Activated CD8-positive, alpha-beta memory T cell treated with anti-CD3 and anti-CD28 coated beads, Interleukin-2, amount 10 ng/mL, durations not matched to agents 7 days and 5 days (primary cell): Measurements from ENCODE around the gene UTS2. TPM values are rescaled to one million over a fixed set of nuclear protein-coding genes. Genes with fewer than 3 reads are reported as not detected.

Experiments used
- ATAC-seq: fragments of 150-1000 bp; cut with Tn5 transposase; one replicate; pipeline ENCODE4 v1.10.0; 2021; ENCODE audit warnings: moderate library complexity
- CTCF ChIA-PET: fragments of 350-600 bp; sonication (Branson Sonifier 250); formaldehyde crosslinking; loops from one replicate; lab custom pipeline; 2021; ENCODE audit warnings: antibody characterized with exemption; lab: Charles Lee
- DNase-seq: peaks from one replicate; pipeline ENCODE4 v3.0.0-alpha.2; 2020
- H3K27ac Mint-ChIP-seq: one replicate; pipeline ENCODE4 v1.8.0; 2021; ENCODE audit warnings: mild to moderate bottlenecking, mixed read lengths
- H3K27me3 Mint-ChIP-seq: one replicate; pipeline ENCODE4 v1.8.0; 2021; ENCODE audit warnings: mixed read lengths
- H3K36me3 Mint-ChIP-seq: one replicate; pipeline ENCODE4 v1.8.0; 2021; ENCODE audit warnings: mild to moderate bottlenecking, mixed read lengths
- H3K4me1 Mint-ChIP-seq: one replicate; pipeline ENCODE4 v1.8.0; 2021; ENCODE audit warnings: mixed read lengths
- H3K4me3 Mint-ChIP-seq: one replicate; pipeline ENCODE4 v1.8.0; 2021; ENCODE audit warnings: mild to moderate bottlenecking, moderate library complexity, mixed read lengths
- H3K9me3 Mint-ChIP-seq: one replicate; pipeline ENCODE4 v1.8.0; 2022; ENCODE audit warnings: low read depth, mixed read lengths
- total RNA-seq, 2 experiments: library from RNA; stranded (reverse); gene quantifications; one replicate each; pipeline ENCODE4 v1.2.3, GENCODE V29; 2021

The UTS2 gene
- total RNA-seq, result under 1 TPM; 0.73 to 0.82 TPM

GRCh38 chr1:7852804-7853683 is at the start of gene UTS2:
UTS2 (minus strand) TSS chr1:7853065; CDS start chr1:7853003, 62 bp downstream.
- Mint-ChIP-seq H3K27ac (no peak within 1 kb of the TSS), H3K9me3 (no peaks in the 10 kb centered on the region), H3K27me3 (peaks cover 15% of the 10 kb centered on the region), H3K4me3 (no peak within 1 kb of the TSS), H3K4me1 (peaks cover 2% of the 10 kb centered on the region), H3K36me3 (no peaks in the 10 kb centered on the region)
- CTCF ChIA-PET, result no interaction called here
- DNase-seq (no peak), ATAC-seq (no peak)

GRCh38 chr1:7899741-7900140 is 46.9 kb upstream of the UTS2 start:
- H3K36me3 Mint-ChIP-seq, result no peaks in the 10 kb centered on the region
- H3K27ac Mint-ChIP-seq, result peak overlapping the region; percentile 14
- ATAC-seq (no peak), DNase-seq (no peak)
- no peaks in the 10 kb centered on the region for H3K9me3 Mint-ChIP-seq
- CTCF ChIA-PET, result interaction anchor here (1.0 to 2.4 kb wide), 2 partner anchors 13 to 232 kb away, joined by 3 to 23 read pairs; no protein-coding TSS in a partner anchor
- H3K27me3 Mint-ChIP-seq, result no peaks in the 10 kb centered on the region
- H3K4me3 Mint-ChIP-seq, result no peak overlapping the region
- peaks cover 11% of the 10 kb centered on the region for H3K4me1 Mint-ChIP-seq

GRCh38 chr1:7898962-7899361 is 46.1 kb upstream of the UTS2 start:
- H3K36me3 Mint-ChIP-seq, result no peaks in the 10 kb centered on the region
- ATAC-seq (no peak), DNase-seq (no peak)
- CTCF ChIA-PET, result interaction anchor here (2.4 kb wide), 1 partner anchor 231 kb away, joined by 23 read pairs; no protein-coding TSS in a partner anchor
- no peaks in the 10 kb centered on the region for H3K9me3 Mint-ChIP-seq
- H3K27me3 Mint-ChIP-seq, result no peaks in the 10 kb centered on the region
- peaks cover 11% of the 10 kb centered on the region for H3K4me1 Mint-ChIP-seq
- no peak overlapping the region for H3K4me3 Mint-ChIP-seq
- no peak overlapping the region for H3K27ac Mint-ChIP-seq

GRCh38 chr1:7896994-7897393 is 44.1 kb upstream of the UTS2 start:
- Mint-ChIP-seq H3K36me3 (no peaks in the 10 kb centered on the region), H3K27me3 (no peaks in the 10 kb centered on the region), H3K27ac (no peak overlapping the region), H3K4me3 (no peak overlapping the region), H3K9me3 (no peaks in the 10 kb centered on the region), H3K4me1 (peaks cover 8% of the 10 kb centered on the region)
- CTCF ChIA-PET, result interaction anchor here (1.0 to 1.4 kb wide), 2 partner anchors 144 to 232 kb away, joined by 3 to 4 read pairs; no protein-coding TSS in a partner anchor
- DNase-seq (no peak), ATAC-seq (no peak)

GRCh38 chr1:7893529-7894180 is 40.8 kb upstream of the UTS2 start:
- CTCF ChIA-PET, result interaction anchor here (1.2 kb wide), 1 partner anchor 141 kb away, joined by 3 read pairs; no protein-coding TSS in a partner anchor
- no peaks in the 10 kb centered on the region for H3K4me1 Mint-ChIP-seq
- no peaks in the 10 kb centered on the region for H3K36me3 Mint-ChIP-seq
- H3K4me3 Mint-ChIP-seq, result no peak overlapping the region
- DNase-seq, result no peak
- H3K27me3 Mint-ChIP-seq, result peaks cover 7% of the 10 kb centered on the region
- H3K9me3 Mint-ChIP-seq, result peaks cover 3% of the 10 kb centered on the region
- no peak for ATAC-seq
- H3K27ac Mint-ChIP-seq, result no peak overlapping the region

GRCh38 chr1:7891804-7892203 is 38.9 kb upstream of the UTS2 start:
- H3K9me3 Mint-ChIP-seq, result peaks cover 3% of the 10 kb centered on the region
- ATAC-seq (no peak), DNase-seq (no peak)
- peaks cover 14% of the 10 kb centered on the region for H3K27me3 Mint-ChIP-seq
- no peak overlapping the region for H3K4me3 Mint-ChIP-seq
- no peaks in the 10 kb centered on the region for H3K36me3 Mint-ChIP-seq
- no peaks in the 10 kb centered on the region for H3K4me1 Mint-ChIP-seq
- H3K27ac Mint-ChIP-seq, result no peak overlapping the region
- CTCF ChIA-PET, result no interaction called here

GRCh38 chr1:7890853-7891252 is 38.0 kb upstream of the UTS2 start:
- H3K4me1 Mint-ChIP-seq, result no peaks in the 10 kb centered on the region
- no peak overlapping the region for H3K27ac Mint-ChIP-seq
- peaks cover 3% of the 10 kb centered on the region for H3K9me3 Mint-ChIP-seq
- CTCF ChIA-PET, result no interaction called here
- H3K36me3 Mint-ChIP-seq, result no peaks in the 10 kb centered on the region
- H3K4me3 Mint-ChIP-seq, result no peak overlapping the region
- ATAC-seq (no peak), DNase-seq (no peak)
- H3K27me3 Mint-ChIP-seq, result peaks cover 18% of the 10 kb centered on the region

- DNase-seq, result no peak
- Mint-ChIP-seq H3K27ac (no peak overlapping the region), H3K27me3 (peaks cover 30% of the 10 kb centered on the region), H3K36me3 (no peaks in the 10 kb centered on the region), H3K4me1 (no peaks in the 10 kb centered on the region), H3K4me3 (no peak overlapping the region), H3K9me3 (peaks cover 7% of the 10 kb centered on the region)
- CTCF ChIA-PET, result interaction anchor here (0.7 kb wide), 1 partner anchor 188 kb away, joined by 3 read pairs; no protein-coding TSS in a partner anchor
- ATAC-seq, result no peak
Observed at GRCh38 chr1:7888248-7889081, 35.6 kb upstream of the UTS2 start.

- Mint-ChIP-seq H3K36me3 (no peaks in the 10 kb centered on the region), H3K9me3 (peaks cover 7% of the 10 kb centered on the region), H3K4me1 (no peaks in the 10 kb centered on the region), H3K27me3 (peaks cover 30% of the 10 kb centered on the region), H3K4me3 (no peak overlapping the region), H3K27ac (no peak overlapping the region)
- CTCF ChIA-PET, result interaction anchor here (1.1 kb wide), 1 partner anchor 16 kb away, joined by 3 read pairs; no protein-coding TSS in a partner anchor
- no peak for DNase-seq
- no peak for ATAC-seq
Observed at GRCh38 chr1:7886405-7886745, 33.5 kb upstream of the UTS2 start.

GRCh38 chr1:7885513-7886404 is 32.9 kb upstream of the UTS2 start:
- peaks cover 27% of the 10 kb centered on the region for H3K27me3 Mint-ChIP-seq
- H3K4me1 Mint-ChIP-seq, result no peaks in the 10 kb centered on the region
- H3K4me3 Mint-ChIP-seq, result no peak overlapping the region
- no peaks in the 10 kb centered on the region for H3K36me3 Mint-ChIP-seq
- DNase-seq, result no peak
- peak; percentile 20 for ATAC-seq
- CTCF ChIA-PET, result interaction anchor here (1.1 kb wide), 1 partner anchor 17 kb away, joined by 3 read pairs; no protein-coding TSS in a partner anchor
- peaks cover 4% of the 10 kb centered on the region for H3K9me3 Mint-ChIP-seq
- H3K27ac Mint-ChIP-seq, result no peak overlapping the region

- ATAC-seq, result no peak
- H3K27ac Mint-ChIP-seq, result no peak overlapping the region
- no peaks in the 10 kb centered on the region for H3K4me1 Mint-ChIP-seq
- no peak overlapping the region for H3K4me3 Mint-ChIP-seq
- peaks cover 27% of the 10 kb centered on the region for H3K27me3 Mint-ChIP-seq
- DNase-seq, result no peak
- H3K9me3 Mint-ChIP-seq, result peaks cover 4% of the 10 kb centered on the region
- CTCF ChIA-PET, result no interaction called here
- H3K36me3 Mint-ChIP-seq, result no peaks in the 10 kb centered on the region
Observed at GRCh38 chr1:7884757-7885156, 31.9 kb upstream of the UTS2 start.

- no peak overlapping the region for H3K27ac Mint-ChIP-seq
- peaks cover 6% of the 10 kb centered on the region for H3K27me3 Mint-ChIP-seq
- DNase-seq (no peak), ATAC-seq (no peak)
- H3K4me3 Mint-ChIP-seq, result no peak overlapping the region
- H3K9me3 Mint-ChIP-seq, result peaks cover 6% of the 10 kb centered on the region
- CTCF ChIA-PET, result no interaction called here
- peaks cover 2% of the 10 kb centered on the region for H3K36me3 Mint-ChIP-seq
- peaks cover 4% of the 10 kb centered on the region for H3K4me1 Mint-ChIP-seq
Observed at GRCh38 chr1:7879228-7879627, 26.4 kb upstream of the UTS2 start.
